Loucy (cell line): Measurements from ENCODE around the gene CACNB2.

Source experiments
- H2AFZ ChIP-seq: fragments of 200-600 bp; sonication (generic); 2 replicates; pipeline ENCODE4 v1.6.0; 2016; ENCODE audit warnings: antibody characterized with exemption, mild to moderate bottlenecking, low read length, moderate library complexity
- H3F3A ChIP-seq: fragments of 200-600 bp; 2 replicates; pipeline ENCODE4 v1.6.0; 2016; ENCODE audit warnings: antibody characterized with exemption, low read depth, mild to moderate bottlenecking
- H3K27me3 ChIP-seq: fragments of 200-600 bp; sonication (generic); 2 replicates; pipeline ENCODE4 v1.6.1; 2014; ENCODE audit warnings: low read length, mild to moderate bottlenecking; ENCODE audit not compliant: insufficient read depth, poor library complexity, severe bottlenecking
- H3K36me3 ChIP-seq: fragments of 200-600 bp; sonication (generic); 2 replicates; pipeline ENCODE4 v1.6.1; 2016; ENCODE audit warnings: low read length; ENCODE audit not compliant: insufficient read depth
- H3K4me1 ChIP-seq: fragments of 200-600 bp; sonication (generic); 2 replicates; pipeline ENCODE4 v1.5.1; 2014; ENCODE audit warnings: low read length, mild to moderate bottlenecking; ENCODE audit not compliant: insufficient read depth, poor library complexity, severe bottlenecking
- H3K4me2 ChIP-seq: fragments of 200-600 bp; sonication (generic); 2 replicates; pipeline ENCODE4 v1.6.0; 2014; ENCODE audit warnings: antibody characterized with exemption, low read length, low read depth, mild to moderate bottlenecking; ENCODE audit not compliant: poor library complexity, severe bottlenecking
- H3K4me3 ChIP-seq: fragments of 200-600 bp; sonication (generic); 2 replicates; pipeline ENCODE4 v1.5.1; 2014; ENCODE audit warnings: low read length, mild to moderate bottlenecking, mixed read lengths; ENCODE audit not compliant: poor library complexity, severe bottlenecking
- H3K79me2 ChIP-seq: fragments of 200-600 bp; sonication (generic); 2 replicates; pipeline ENCODE4 v1.6.1; 2014; ENCODE audit warnings: low read length; ENCODE audit not compliant: insufficient read depth
- H3K9ac ChIP-seq: fragments of 200-600 bp; sonication (generic); 2 replicates; pipeline ENCODE4 v1.6.0; 2014; ENCODE audit warnings: mild to moderate bottlenecking, low read depth, low read length, moderate library complexity; ENCODE audit not compliant: poor library complexity, severe bottlenecking
- H3K9me2 ChIP-seq: fragments of 200-600 bp; sonication (generic); replicated peaks from 2 replicates; pipeline ENCODE4 v1.6.1; 2016; ENCODE audit warnings: low read depth, low read length, mixed read lengths
- H3K9me3 ChIP-seq: fragments of 200-600 bp; sonication (generic); 2 replicates; pipeline ENCODE4 v1.6.1; 2014; ENCODE audit warnings: mild to moderate bottlenecking, antibody characterized with exemption, low read length, low read depth; ENCODE audit not compliant: insufficient read depth
- H4K20me1 ChIP-seq: fragments of 200-600 bp; sonication (generic); 2 replicates; pipeline ENCODE4 v1.6.0; 2014; ENCODE audit warnings: antibody characterized with exemption, low read length, mild to moderate bottlenecking; ENCODE audit not compliant: insufficient read depth, poor library complexity, severe bottlenecking
- CTCF ChIP-seq: fragments of 200-600 bp; sonication (generic); conservative IDR thresholded peaks from 2 replicates; pipeline ENCODE4 v1.5.1; 2014; ENCODE audit warnings: mild to moderate bottlenecking, antibody characterized with exemption, low read length
- EZH2phosphoT487 ChIP-seq: fragments of 200-600 bp; IDR thresholded peaks from 2 replicates; pipeline ENCODE4 v1.6.1; 2018; ENCODE audit warnings: antibody characterized with exemption, mild to moderate bottlenecking, moderate library complexity, borderline replicate concordance

CACNB2 gene

GRCh38 chr10:18486438-18486837 lies 346.2 kb downstream of the CACNB2 start:
- Histone ChIP-seq H3K9me2 (no peaks in the 10 kb centered on the region), H3K4me3 (no peak overlapping the region), H2AFZ (no peak overlapping the region), H3K9me3 (no peaks in the 10 kb centered on the region), H4K20me1 (no peaks in the 10 kb centered on the region), H3K4me1 (no peaks in the 10 kb centered on the region), H3K4me2 (no peak overlapping the region), H3K36me3 (no peaks in the 10 kb centered on the region), H3K9ac (no peak overlapping the region), H3K79me2 (no peaks in the 10 kb centered on the region), H3K27me3 (no peaks in the 10 kb centered on the region), H3F3A (no peaks in the 10 kb centered on the region)
- no peak for TF ChIP-seq CTCF
- TF ChIP-seq EZH2phosphoT487 = no peak

DNA sequence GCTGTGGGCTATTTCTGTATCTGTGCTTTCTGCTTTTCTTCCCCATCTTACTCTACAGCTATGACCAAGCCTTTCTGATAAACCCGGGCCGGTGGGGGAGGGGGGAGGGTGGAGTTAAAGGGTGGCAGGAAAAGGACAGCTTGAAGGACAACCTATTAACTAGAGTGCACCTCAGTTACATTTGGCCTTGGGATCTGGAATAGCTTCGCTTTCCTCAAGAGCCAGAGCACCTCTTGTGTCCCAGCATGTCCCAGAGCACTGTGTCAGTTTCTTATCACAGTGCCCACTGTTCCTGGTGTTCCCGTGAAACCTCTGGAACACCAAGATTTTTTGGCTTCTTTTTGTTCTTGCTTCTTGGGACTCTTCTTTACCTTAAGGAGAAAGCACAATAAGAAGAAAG lies 350.5 kb downstream of the CACNB2 start:
- no peaks in the 10 kb centered on the region for H4K20me1 ChIP-seq
- H3K4me3 ChIP-seq = no peak overlapping the region
- H3K4me1 ChIP-seq = no peaks in the 10 kb centered on the region
- H3K9me2 ChIP-seq = no peaks in the 10 kb centered on the region
- H3K79me2 ChIP-seq = no peaks in the 10 kb centered on the region
- no peak overlapping the region for H2AFZ ChIP-seq
- H3K9me3 ChIP-seq = no peaks in the 10 kb centered on the region
- no peaks in the 10 kb centered on the region for H3K27me3 ChIP-seq
- TF ChIP-seq CTCF = no peak
- no peak for TF ChIP-seq EZH2phosphoT487
- H3F3A ChIP-seq = no peaks in the 10 kb centered on the region
- no peak overlapping the region for H3K4me2 ChIP-seq
- no peak overlapping the region for H3K9ac ChIP-seq
- H3K36me3 ChIP-seq = no peaks in the 10 kb centered on the region

DNA sequence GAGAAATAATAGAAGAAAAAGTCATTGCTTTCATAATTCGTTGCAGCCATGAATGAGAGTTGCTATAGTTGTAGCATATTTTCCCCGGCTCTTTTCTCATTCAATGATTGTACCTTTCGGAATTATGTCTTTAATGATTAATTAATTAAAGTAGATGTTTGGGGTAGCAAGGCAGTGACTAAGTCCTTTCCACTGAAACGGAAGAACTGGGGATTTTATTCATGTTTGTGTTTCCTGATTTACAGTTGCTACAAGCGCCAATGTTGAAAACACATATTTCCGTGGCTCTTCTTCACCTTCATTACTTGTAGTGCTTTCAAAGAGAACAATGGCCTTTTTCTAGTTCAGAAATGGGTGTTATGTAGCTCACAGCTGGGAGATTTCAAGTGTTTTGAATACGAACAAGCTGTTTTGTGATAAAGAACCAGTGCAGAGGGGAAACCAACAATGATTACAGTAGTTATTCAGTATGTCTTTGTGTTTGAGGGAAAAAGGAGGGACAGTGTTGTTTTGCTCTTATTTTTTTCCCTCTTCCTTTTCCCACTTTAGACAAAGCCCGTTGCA lies 357.7 kb downstream of the CACNB2 start:
- no peak overlapping the region for H3K4me2 ChIP-seq
- no peaks in the 10 kb centered on the region for H3K9me3 ChIP-seq
- H3K9me2 ChIP-seq = no peaks in the 10 kb centered on the region
- no peaks in the 10 kb centered on the region for H3K4me1 ChIP-seq
- no peaks in the 10 kb centered on the region for H4K20me1 ChIP-seq
- TF ChIP-seq EZH2phosphoT487 (no peak), CTCF (no peak)
- H3K9ac ChIP-seq = no peak overlapping the region
- no peaks in the 10 kb centered on the region for H3F3A ChIP-seq
- H3K79me2 ChIP-seq = no peaks in the 10 kb centered on the region
- no peak overlapping the region for H3K4me3 ChIP-seq
- no peaks in the 10 kb centered on the region for H3K36me3 ChIP-seq
- no peaks in the 10 kb centered on the region for H3K27me3 ChIP-seq
- no peak overlapping the region for H2AFZ ChIP-seq
